Thoracic aorta (tissue), 2 donors: Measurements from ENCODE around the gene WNT4. TPM values are rescaled to one million over a fixed set of nuclear protein-coding genes. Genes with fewer than 3 reads are reported as not detected.

Experiments
- ATAC-seq: fragments of 150-250 bp; one replicate; pipeline ENCODE4 v1.8.0; 2017; ENCODE audit warnings: low read depth; ENCODE audit not compliant: insufficient number of reproducible peaks, low FRiP score
- DNase-seq: peaks from one replicate; pipeline ENCODE4 v3.0.0-alpha.2; 2020; ENCODE audit warnings: low spot score
- H3K27ac ChIP-seq, 2 donors: fragments of 200-600 bp; sonication (generic); 1 replicate in 1 of 2; 2 replicates in 1 of 2; pipeline ENCODE4 v1.5.1; 2016; ENCODE audit warnings: mild to moderate bottlenecking in 2 of 2, moderate library complexity in 2 of 2
- H3K27me3 ChIP-seq: fragments of 200-600 bp; sonication (generic); replicated peaks from 2 replicates; pipeline ENCODE4 v1.6.0; 2016; ENCODE audit warnings: mild to moderate bottlenecking; ENCODE audit not compliant: insufficient read depth
- H3K36me3 ChIP-seq: fragments of 200-600 bp; sonication (generic); one replicate; pipeline ENCODE4 v1.5.1; 2016
- H3K4me1 ChIP-seq, 2 donors: fragments of 200-600 bp; sonication (generic); 1 replicate in 1 of 2; 2 replicates in 1 of 2; pipeline versions ENCODE4 v1.5.1 to v1.6.0; 2016; ENCODE audit warnings: low read depth in 2 of 2, mild to moderate bottlenecking in 1 of 2; ENCODE audit not compliant: control insufficient read depth in 1 of 2
- H3K4me3 ChIP-seq: fragments of 200-600 bp; sonication (generic); 2 replicates; pipeline ENCODE4 v1.5.1; 2016; ENCODE audit warnings: mild to moderate bottlenecking
- H3K9me3 ChIP-seq: fragments of 200-600 bp; sonication (generic); 2 replicates; pipeline ENCODE4 v1.5.1; 2016
- total RNA-seq, 2 donors: library from RNA; depleted of rRNA; stranded (reverse); fragments of >200 nt; gene quantifications; one replicate each; pipeline versions ENCODE4 v1.1.0 to v1.2.3, GENCODE V29; 2016
- TF ChIP-seq, protein P1 (sequence below): fragments of 200-600 bp; sonication (generic); IDR thresholded peaks from one replicate; pipeline ENCODE4 v1.5.1; 2019; ENCODE audit warnings: antibody characterized with exemption

The WNT4 gene
- total RNA-seq, 2 donors from 2014 or later = not detected

DNA sequence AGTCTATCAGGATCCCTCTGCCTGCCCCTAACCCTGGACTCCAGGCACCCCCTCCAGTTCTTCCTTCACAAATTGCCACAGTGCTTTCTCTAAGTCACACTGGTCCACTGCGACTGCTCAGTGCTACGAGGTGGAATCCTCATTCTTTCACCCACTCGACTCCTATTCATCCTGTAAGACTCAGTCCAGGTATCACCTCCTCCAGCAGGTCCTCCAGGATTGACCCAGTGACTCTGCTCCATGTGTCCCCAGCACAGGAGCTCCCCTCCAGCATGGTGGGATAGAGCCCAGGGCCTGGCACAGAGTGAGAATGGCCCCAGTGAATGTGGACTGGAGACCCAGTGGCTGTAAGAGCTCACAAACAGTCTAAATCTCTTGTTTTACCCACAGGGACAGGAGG, 45.5 kb upstream of the WNT4 start:
- Histone ChIP-seq H3K27ac (no peak overlapping the region), H3K36me3 (no peaks in the 10 kb centered on the region), H3K27me3 (no peaks in the 10 kb centered on the region), H3K9me3 (no peaks in the 10 kb centered on the region), H3K4me1 (no peaks in the 10 kb centered on the region), H3K4me3 (no peak overlapping the region)
- ATAC-seq = no peak
- no peak for DNase-seq
- TF ChIP-seq, protein P1, sequence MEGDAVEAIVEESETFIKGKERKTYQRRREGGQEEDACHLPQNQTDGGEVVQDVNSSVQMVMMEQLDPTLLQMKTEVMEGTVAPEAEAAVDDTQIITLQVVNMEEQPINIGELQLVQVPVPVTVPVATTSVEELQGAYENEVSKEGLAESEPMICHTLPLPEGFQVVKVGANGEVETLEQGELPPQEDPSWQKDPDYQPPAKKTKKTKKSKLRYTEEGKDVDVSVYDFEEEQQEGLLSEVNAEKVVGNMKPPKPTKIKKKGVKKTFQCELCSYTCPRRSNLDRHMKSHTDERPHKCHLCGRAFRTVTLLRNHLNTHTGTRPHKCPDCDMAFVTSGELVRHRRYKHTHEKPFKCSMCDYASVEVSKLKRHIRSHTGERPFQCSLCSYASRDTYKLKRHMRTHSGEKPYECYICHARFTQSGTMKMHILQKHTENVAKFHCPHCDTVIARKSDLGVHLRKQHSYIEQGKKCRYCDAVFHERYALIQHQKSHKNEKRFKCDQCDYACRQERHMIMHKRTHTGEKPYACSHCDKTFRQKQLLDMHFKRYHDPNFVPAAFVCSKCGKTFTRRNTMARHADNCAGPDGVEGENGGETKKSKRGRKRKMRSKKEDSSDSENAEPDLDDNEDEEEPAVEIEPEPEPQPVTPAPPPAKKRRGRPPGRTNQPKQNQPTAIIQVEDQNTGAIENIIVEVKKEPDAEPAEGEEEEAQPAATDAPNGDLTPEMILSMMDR = no peak

- TF ChIP-seq, protein P1 = no peak
- Histone ChIP-seq H3K27ac (no peak overlapping the region), H3K27me3 (no peaks in the 10 kb centered on the region), H3K36me3 (no peaks in the 10 kb centered on the region), H3K4me3 (no peak overlapping the region), H3K9me3 (no peaks in the 10 kb centered on the region), H3K4me1 (no peaks in the 10 kb centered on the region)
- ATAC-seq (no peak), DNase-seq (no peak)
Observed at GRCh38 chr1:22186311-22186710, 43.4 kb upstream of the WNT4 start.

DNA sequence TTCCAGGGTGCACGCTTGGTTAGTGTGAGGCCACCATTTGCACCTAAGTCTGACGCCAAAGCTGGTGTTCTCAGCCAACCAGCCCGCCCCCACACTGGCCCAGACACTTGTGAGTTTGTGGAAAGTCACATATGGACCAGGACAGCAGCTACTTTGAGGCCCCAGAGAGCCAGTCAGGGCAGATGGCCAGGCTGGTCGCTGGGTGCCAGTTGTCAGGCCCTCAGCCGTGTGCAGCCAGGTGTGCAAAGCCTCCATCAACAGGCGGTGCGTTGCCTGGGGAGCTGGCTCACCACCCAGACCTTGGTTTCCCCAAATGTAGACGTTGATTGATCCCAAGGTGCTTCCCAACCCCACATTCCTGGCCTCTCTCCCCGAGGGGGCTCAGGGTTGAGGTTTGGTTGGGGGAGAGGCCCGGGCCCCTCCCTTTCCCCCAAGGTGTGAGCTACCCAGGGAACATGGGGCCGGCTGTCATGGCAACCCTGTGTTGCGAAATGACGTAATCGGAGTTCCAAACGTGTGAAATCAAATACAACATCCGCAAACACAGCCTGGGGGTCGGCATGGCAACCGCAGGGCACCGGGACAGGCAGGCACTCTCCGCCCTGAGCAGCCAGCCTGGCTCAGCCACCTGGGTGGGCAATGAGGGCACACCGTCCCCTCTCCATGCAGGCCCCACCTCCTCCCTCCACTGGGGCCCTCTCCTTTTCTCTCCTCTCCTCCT, 42.2 kb upstream of the WNT4 start:
- DNase-seq (no peak), ATAC-seq (no peak)
- H3K4me1 ChIP-seq = no peaks in the 10 kb centered on the region
- no peaks in the 10 kb centered on the region for H3K36me3 ChIP-seq
- TF ChIP-seq, protein P1 = no peak
- H3K27ac ChIP-seq = no peak overlapping the region
- no peaks in the 10 kb centered on the region for H3K27me3 ChIP-seq
- H3K9me3 ChIP-seq = no peaks in the 10 kb centered on the region
- no peak overlapping the region for H3K4me3 ChIP-seq

DNA sequence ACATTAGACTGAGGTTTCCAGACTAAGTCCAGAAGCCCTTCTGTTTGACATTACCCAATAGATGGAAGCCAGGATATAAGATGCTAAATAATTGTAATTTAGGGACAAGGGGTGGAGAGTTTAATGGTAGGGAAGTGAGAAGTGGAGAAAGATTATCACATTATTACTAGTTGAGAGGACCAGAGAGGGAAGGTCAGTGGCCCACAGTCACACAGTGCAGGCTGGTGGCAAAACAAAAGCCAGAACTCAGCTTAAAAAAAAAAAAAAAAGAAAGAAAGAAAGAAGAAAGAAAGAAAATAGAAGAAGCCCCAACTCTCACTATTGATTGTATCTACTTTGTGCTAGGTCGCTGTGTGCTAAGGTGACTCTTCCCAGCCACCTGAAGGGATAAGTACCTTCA, 41.6 kb upstream of the WNT4 start:
- no peaks in the 10 kb centered on the region for H3K27me3 ChIP-seq
- ATAC-seq (no peak), DNase-seq (no peak)
- TF ChIP-seq, protein P1 = no peak
- no peaks in the 10 kb centered on the region for H3K9me3 ChIP-seq
- no peaks in the 10 kb centered on the region for H3K36me3 ChIP-seq
- H3K27ac ChIP-seq = no peak overlapping the region
- no peaks in the 10 kb centered on the region for H3K4me1 ChIP-seq
- H3K4me3 ChIP-seq = no peak overlapping the region

DNA sequence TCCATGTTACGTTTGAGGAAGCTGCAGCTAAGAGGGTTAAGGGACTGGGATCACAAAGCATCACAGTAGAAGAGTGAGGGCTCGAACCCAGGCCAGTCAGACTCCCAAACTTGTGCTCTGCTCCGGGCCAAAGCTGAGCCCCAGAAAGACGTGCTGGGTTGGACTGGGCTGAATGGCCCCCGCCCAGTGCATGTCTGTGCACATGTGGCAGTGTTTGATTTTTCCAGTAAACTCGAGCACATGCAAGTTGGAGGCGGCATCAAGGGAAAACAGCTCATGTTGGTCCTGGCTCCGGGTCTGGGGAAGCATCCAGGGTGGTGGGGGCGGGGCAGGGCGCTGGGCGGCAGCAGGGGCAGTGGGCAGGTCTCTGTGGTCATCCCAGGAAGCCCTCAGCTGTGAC, 39.8 kb upstream of the WNT4 start:
- no peaks in the 10 kb centered on the region for H3K36me3 ChIP-seq
- no peaks in the 10 kb centered on the region for H3K27me3 ChIP-seq
- TF ChIP-seq, protein P1 = no peak
- H3K9me3 ChIP-seq = no peaks in the 10 kb centered on the region
- ATAC-seq (no peak), DNase-seq (no peak)
- no peaks in the 10 kb centered on the region for H3K4me1 ChIP-seq
- no peak overlapping the region for H3K27ac ChIP-seq
- no peak overlapping the region for H3K4me3 ChIP-seq
